ENCODE data around the gene MYO19.

MYO19 gene

GRCh38 chr17:36461330-36462110 lies 73.1 kb downstream of the MYO19 start:
- TF ChIP-seq SIN3A (IDR thresholded peaks at IDR 0.05; ENCODE audit: borderline replicate concordance, insufficient read depth, low read length) = no peak
- no peak for TF ChIP-seq TAF1 (IDR thresholded peaks at IDR 0.05; ENCODE audit: borderline replicate concordance, insufficient read depth, low read length)
- no peak for TF ChIP-seq REST (IDR thresholded peaks at IDR 0.05; ENCODE audit: insufficient read depth in 1 of 2, low read depth in 2 of 2, low read length in 2 of 2)
- TF ChIP-seq POLR2AphosphoS5 (IDR thresholded peaks at IDR 0.05; ENCODE audit: low read depth, low read length) = no peak
- TF ChIP-seq FOXP2 (optimal IDR thresholded peaks at IDR 0.05; ENCODE audit: borderline replicate concordance, extremely low read depth, extremely low read length, insufficient read depth) = no peak

GRCh38 chr17:36460265-36460937 lies 74.3 kb downstream of the MYO19 start:
- TF ChIP-seq SIN3A (IDR thresholded peaks at IDR 0.05; ENCODE audit: borderline replicate concordance, insufficient read depth, low read length) = no peak
- no peak for TF ChIP-seq REST (IDR thresholded peaks at IDR 0.05; ENCODE audit: insufficient read depth in 1 of 2, low read depth in 2 of 2, low read length in 2 of 2)
- TF ChIP-seq POLR2AphosphoS5 (IDR thresholded peaks at IDR 0.05; ENCODE audit: low read depth, low read length) = no peak
- no peak for TF ChIP-seq TAF1 (IDR thresholded peaks at IDR 0.05; ENCODE audit: borderline replicate concordance, insufficient read depth, low read length)

- no peak for TF ChIP-seq SIN3A (IDR thresholded peaks at IDR 0.05; ENCODE audit: borderline replicate concordance, insufficient read depth, low read length)
- no peak for TF ChIP-seq TAF1 (IDR thresholded peaks at IDR 0.05; ENCODE audit: borderline replicate concordance, insufficient read depth, low read length)
- TF ChIP-seq REST (IDR thresholded peaks at IDR 0.05; ENCODE audit: insufficient read depth in 1 of 2, low read depth in 2 of 2, low read length in 2 of 2) = no peak
- TF ChIP-seq FOXP2 (optimal IDR thresholded peaks at IDR 0.05; ENCODE audit: borderline replicate concordance, extremely low read depth, extremely low read length, insufficient read depth) = no peak
- TF ChIP-seq POLR2AphosphoS5 (IDR thresholded peaks at IDR 0.05; ENCODE audit: low read depth, low read length) = no peak
Measured at GRCh38 chr17:36459601-36460000, 75.1 kb downstream of the MYO19 start.

GRCh38 chr17:36459045-36459444 lies 75.6 kb downstream of the MYO19 start:
- TF ChIP-seq REST (IDR thresholded peaks at IDR 0.05; ENCODE audit: insufficient read depth in 1 of 2, low read depth in 2 of 2, low read length in 2 of 2) (no peak), POLR2AphosphoS5 (IDR thresholded peaks at IDR 0.05; ENCODE audit: low read depth, low read length) (no peak), TAF1 (IDR thresholded peaks at IDR 0.05; ENCODE audit: borderline replicate concordance, insufficient read depth, low read length) (no peak), SIN3A (IDR thresholded peaks at IDR 0.05; ENCODE audit: borderline replicate concordance, insufficient read depth, low read length) (no peak), FOXP2 (optimal IDR thresholded peaks at IDR 0.05; ENCODE audit: borderline replicate concordance, extremely low read depth, extremely low read length, insufficient read depth) (no peak)

Measured in PFSK-1 (cell line).